Stimulated activated naive CD8-positive, alpha-beta T cell treated with anti-CD3 and anti-CD28 coated beads, Interleukin-15, Interleukin-2, amounts not matched to agents 100 ng/mL and 50 ng/mL, for 24 hours (primary cell): ENCODE measurements around the gene CYP39A1.

Experiments
- H3K27ac Mint-ChIP-seq: one replicate; pipeline ENCODE4 v1.8.0; 2021; ENCODE audit warnings: mild to moderate bottlenecking, mixed read lengths
- H3K27me3 Mint-ChIP-seq: one replicate; pipeline ENCODE4 v1.8.0; 2021; ENCODE audit warnings: mixed read lengths
- H3K36me3 Mint-ChIP-seq: one replicate; pipeline ENCODE4 v1.8.0; 2021; ENCODE audit warnings: low read depth, mixed read lengths
- H3K4me1 Mint-ChIP-seq: one replicate; pipeline ENCODE4 v1.8.0; 2021; ENCODE audit warnings: low read depth, mixed read lengths
- H3K4me3 Mint-ChIP-seq: one replicate; pipeline ENCODE4 v1.8.0; 2021; ENCODE audit warnings: mild to moderate bottlenecking, mixed read lengths
- H3K9me3 Mint-ChIP-seq: one replicate; pipeline ENCODE4 v1.8.0; 2021; ENCODE audit warnings: mixed read lengths

The CYP39A1 gene

GRCh38 chr6:46652603-46653438, at the start of gene CYP39A1, which contains the start of gene SLC25A27:
CYP39A1 (minus strand) TSS chr6:46652818; CDS start chr6:46652582, 236 bp downstream.
SLC25A27 (plus strand) TSS chr6:46652975; CDS start chr6:46653193, 218 bp downstream.
- Mint-ChIP-seq H3K4me1 (peaks cover 15% of the 10 kb centered on the region), H3K36me3 (no peaks in the 10 kb centered on the region), H3K27me3 (peaks cover 56% of the 10 kb centered on the region), H3K4me3 (peak within 1 kb of the TSS; percentile 79), H3K27ac (peak within 1 kb of the TSS; percentile 61), H3K9me3 (no peaks in the 10 kb centered on the region)

- Mint-ChIP-seq H3K27ac (no peak overlapping the region), H3K36me3 (no peaks in the 10 kb centered on the region), H3K9me3 (no peaks in the 10 kb centered on the region), H3K4me1 (no peaks in the 10 kb centered on the region), H3K4me3 (no peak overlapping the region), H3K27me3 (peaks cover 39% of the 10 kb centered on the region)
Observed at GRCh38 chr6:46699970-46700369, 47.4 kb upstream of the CYP39A1 start.

GRCh38 chr6:46690911-46691451, 38.4 kb upstream of the CYP39A1 start:
- Mint-ChIP-seq H3K4me1 (no peaks in the 10 kb centered on the region), H3K4me3 (no peak overlapping the region), H3K9me3 (peaks cover 3% of the 10 kb centered on the region), H3K27me3 (peaks cover 25% of the 10 kb centered on the region), H3K27ac (no peak overlapping the region), H3K36me3 (no peaks in the 10 kb centered on the region)

GRCh38 chr6:46690141-46690755, 37.6 kb upstream of the CYP39A1 start:
- Mint-ChIP-seq H3K36me3 (no peaks in the 10 kb centered on the region), H3K9me3 (peaks cover 3% of the 10 kb centered on the region), H3K27ac (no peak overlapping the region), H3K4me3 (no peak overlapping the region), H3K4me1 (no peaks in the 10 kb centered on the region), H3K27me3 (peaks cover 21% of the 10 kb centered on the region)

GRCh38 chr6:46689657-46690056, 37.0 kb upstream of the CYP39A1 start:
- Mint-ChIP-seq H3K27me3 (peaks cover 25% of the 10 kb centered on the region), H3K4me1 (no peaks in the 10 kb centered on the region), H3K36me3 (no peaks in the 10 kb centered on the region), H3K4me3 (no peak overlapping the region), H3K9me3 (peaks cover 3% of the 10 kb centered on the region), H3K27ac (no peak overlapping the region)

GRCh38 chr6:46688966-46689335, 36.3 kb upstream of the CYP39A1 start:
- H3K4me3 Mint-ChIP-seq, result no peak overlapping the region
- no peaks in the 10 kb centered on the region for H3K4me1 Mint-ChIP-seq
- peaks cover 3% of the 10 kb centered on the region for H3K9me3 Mint-ChIP-seq
- no peak overlapping the region for H3K27ac Mint-ChIP-seq
- peaks cover 25% of the 10 kb centered on the region for H3K27me3 Mint-ChIP-seq
- H3K36me3 Mint-ChIP-seq, result no peaks in the 10 kb centered on the region

GRCh38 chr6:46688117-46688965, 35.7 kb upstream of the CYP39A1 start:
- no peaks in the 10 kb centered on the region for H3K4me1 Mint-ChIP-seq
- no peaks in the 10 kb centered on the region for H3K9me3 Mint-ChIP-seq
- no peaks in the 10 kb centered on the region for H3K36me3 Mint-ChIP-seq
- H3K27ac Mint-ChIP-seq, result no peak overlapping the region
- H3K27me3 Mint-ChIP-seq, result peaks cover 19% of the 10 kb centered on the region
- no peak overlapping the region for H3K4me3 Mint-ChIP-seq

- Mint-ChIP-seq H3K27ac (no peak within 1 kb of the TSS), H3K36me3 (no peaks in the 10 kb centered on the region), H3K9me3 (no peaks in the 10 kb centered on the region), H3K4me1 (no peaks in the 10 kb centered on the region), H3K27me3 (peaks cover 21% of the 10 kb centered on the region), H3K4me3 (no peak within 1 kb of the TSS)
Observed at GRCh38 chr6:46687619-46688097, 35.0 kb upstream of the CYP39A1 start, which contains the start of gene TDRD6. TDRD6 (plus strand) TSS chr6:46687885; CDS start chr6:46688129, 244 bp downstream.

GRCh38 chr6:46684771-46685170, 32.2 kb upstream of the CYP39A1 start:
- Mint-ChIP-seq H3K9me3 (no peaks in the 10 kb centered on the region), H3K36me3 (no peaks in the 10 kb centered on the region), H3K4me3 (no peak overlapping the region), H3K4me1 (no peaks in the 10 kb centered on the region), H3K27me3 (peaks cover 21% of the 10 kb centered on the region), H3K27ac (no peak overlapping the region)

GRCh38 chr6:46677314-46677654, 24.7 kb upstream of the CYP39A1 start:
- Mint-ChIP-seq H3K27ac (no peak overlapping the region), H3K36me3 (no peaks in the 10 kb centered on the region), H3K4me1 (no peaks in the 10 kb centered on the region), H3K9me3 (no peaks in the 10 kb centered on the region), H3K4me3 (no peak overlapping the region), H3K27me3 (peaks cover 12% of the 10 kb centered on the region)

- H3K27me3 Mint-ChIP-seq, result peaks cover 8% of the 10 kb centered on the region
- H3K4me1 Mint-ChIP-seq, result no peaks in the 10 kb centered on the region
- H3K36me3 Mint-ChIP-seq, result no peaks in the 10 kb centered on the region
- H3K4me3 Mint-ChIP-seq, result no peak overlapping the region
- H3K27ac Mint-ChIP-seq, result no peak overlapping the region
- H3K9me3 Mint-ChIP-seq, result no peaks in the 10 kb centered on the region
Observed at GRCh38 chr6:46676604-46677313, 24.1 kb upstream of the CYP39A1 start.

- Mint-ChIP-seq H3K4me3 (no peak overlapping the region), H3K36me3 (no peaks in the 10 kb centered on the region), H3K27ac (no peak overlapping the region), H3K4me1 (no peaks in the 10 kb centered on the region), H3K27me3 (peaks cover 6% of the 10 kb centered on the region), H3K9me3 (no peaks in the 10 kb centered on the region)
Observed at GRCh38 chr6:46674410-46674809, 21.8 kb upstream of the CYP39A1 start.

GRCh38 chr6:46667377-46667776, 14.8 kb upstream of the CYP39A1 start:
- no peaks in the 10 kb centered on the region for H3K4me1 Mint-ChIP-seq
- peaks cover 11% of the 10 kb centered on the region for H3K27me3 Mint-ChIP-seq
- no peaks in the 10 kb centered on the region for H3K36me3 Mint-ChIP-seq
- no peaks in the 10 kb centered on the region for H3K9me3 Mint-ChIP-seq
- no peak overlapping the region for H3K27ac Mint-ChIP-seq
- no peak overlapping the region for H3K4me3 Mint-ChIP-seq

GRCh38 chr6:46661483-46661882, 8.9 kb upstream of the CYP39A1 start:
- Mint-ChIP-seq H3K27me3 (peaks cover 4% of the 10 kb centered on the region), H3K4me1 (no peaks in the 10 kb centered on the region), H3K9me3 (no peaks in the 10 kb centered on the region), H3K36me3 (no peaks in the 10 kb centered on the region), H3K4me3 (no peak overlapping the region), H3K27ac (no peak overlapping the region)
